ENCODE results near the gene TBC1D8. TPM values are rescaled to one million over a fixed set of nuclear protein-coding genes. Genes with fewer than 3 reads are reported as not detected.

The TBC1D8 gene
- total and polyA plus RNA-seq, 2 of the 13 experiments (the other 11 are each of a cell fraction or from before 2014, with no cell fraction given), result 45.1 to 95.4 TPM

DNA sequence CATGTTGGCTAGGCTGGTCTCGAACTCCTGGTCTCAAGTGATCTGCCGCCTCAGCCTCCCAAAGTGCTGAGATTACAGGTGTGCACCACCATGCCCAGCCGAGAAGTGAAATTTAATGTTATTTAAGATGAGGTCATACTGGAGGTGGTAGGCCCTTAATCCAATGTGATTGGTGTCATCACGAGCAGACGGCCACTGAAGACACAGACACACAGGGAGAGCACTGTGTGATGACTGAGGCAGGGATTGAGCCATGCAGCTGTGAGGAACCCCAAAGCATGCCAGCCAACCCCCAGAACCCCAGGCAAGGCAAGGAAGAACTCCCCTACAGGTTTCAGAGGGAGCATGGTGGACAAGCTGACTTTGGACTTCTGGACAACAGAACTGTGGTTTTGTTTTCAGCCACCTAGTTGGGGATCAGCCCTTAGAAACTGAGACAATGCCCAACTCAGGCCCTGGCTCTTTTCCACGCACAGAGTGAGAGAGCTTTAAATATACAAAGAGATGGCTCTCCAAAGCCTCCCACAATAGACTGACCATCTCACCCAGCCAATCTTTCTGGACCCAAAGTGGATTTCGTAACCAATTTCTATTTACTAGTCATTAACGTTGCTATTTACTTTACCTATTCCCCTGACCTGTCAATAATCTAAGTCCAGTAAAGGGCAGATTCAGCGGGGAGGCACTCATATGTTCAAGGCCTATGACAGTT, 34.2 kb downstream of the TBC1D8 start (continued):
- TF ChIP-seq, protein P1, sequence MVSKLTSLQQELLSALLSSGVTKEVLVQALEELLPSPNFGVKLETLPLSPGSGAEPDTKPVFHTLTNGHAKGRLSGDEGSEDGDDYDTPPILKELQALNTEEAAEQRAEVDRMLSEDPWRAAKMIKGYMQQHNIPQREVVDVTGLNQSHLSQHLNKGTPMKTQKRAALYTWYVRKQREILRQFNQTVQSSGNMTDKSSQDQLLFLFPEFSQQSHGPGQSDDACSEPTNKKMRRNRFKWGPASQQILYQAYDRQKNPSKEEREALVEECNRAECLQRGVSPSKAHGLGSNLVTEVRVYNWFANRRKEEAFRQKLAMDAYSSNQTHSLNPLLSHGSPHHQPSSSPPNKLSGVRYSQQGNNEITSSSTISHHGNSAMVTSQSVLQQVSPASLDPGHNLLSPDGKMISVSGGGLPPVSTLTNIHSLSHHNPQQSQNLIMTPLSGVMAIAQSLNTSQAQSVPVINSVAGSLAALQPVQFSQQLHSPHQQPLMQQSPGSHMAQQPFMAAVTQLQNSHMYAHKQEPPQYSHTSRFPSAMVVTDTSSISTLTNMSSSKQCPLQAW (CRISPR knock-in tag; IDR thresholded peaks at IDR 0.05), result peak; percentile 82
- TF ChIP-seq GLI4 (CRISPR knock-in tag; IDR thresholded peaks at IDR 0.05; ENCODE audit: borderline replicate concordance) (no peak), HNRNPUL1 (IDR thresholded peaks at IDR 0.05; ENCODE audit: low read depth, low read length) (no peak), ZNF790 (CRISPR knock-in tag; IDR thresholded peaks at IDR 0.05; ENCODE audit: borderline replicate concordance) (peak; percentile 84; the same call in 1 of the 2 replicates), HOXA5 (CRISPR knock-in tag; IDR thresholded peaks at IDR 0.05) (peak; percentile 85), ZNF644 (CRISPR knock-in tag; IDR thresholded peaks at IDR 0.05; ENCODE audit: low read depth) (peak; percentile 96), ZNF296 (CRISPR knock-in tag; conservative IDR thresholded peaks at IDR 0.05) (no peak), ZNF547 (CRISPR knock-in tag; IDR thresholded peaks at IDR 0.05) (peak; percentile 51; the same call in 1 of the 2 replicates), RFX1 (IDR thresholded peaks at IDR 0.05) (peak; percentile 39; the same call in 1 of the 2 replicates), RFX3 (CRISPR knock-in tag; IDR thresholded peaks at IDR 0.05) (peak; percentile 72), MXD4 (CRISPR knock-in tag; IDR thresholded peaks at IDR 0.05) (peak; percentile 83), ARHGAP35 (CRISPR knock-in tag; IDR thresholded peaks at IDR 0.05; ENCODE audit: borderline replicate concordance) (0 out of 2 replicates have a peak, but pooled peaks have one; percentile 66), ZNF225 (CRISPR knock-in tag; IDR thresholded peaks at IDR 0.05) (no peak), ZNF775 (CRISPR knock-in tag; IDR thresholded peaks at IDR 0.05; ENCODE audit: borderline replicate concordance) (no peak), DMAP1 (CRISPR knock-in tag; IDR thresholded peaks at IDR 0.05) (peak; percentile 72; the same call in 1 of the 2 replicates), CENPT (CRISPR knock-in tag; IDR thresholded peaks at IDR 0.05; ENCODE audit: low read depth) (no peak), U2AF1 (optimal IDR thresholded peaks at IDR 0.05; ENCODE audit: low read depth, low read length) (no peak), SOX5 (CRISPR knock-in tag; IDR thresholded peaks at IDR 0.05; ENCODE audit: borderline replicate concordance) (peak; percentile 99), EED (CRISPR knock-in tag; IDR thresholded peaks at IDR 0.05) (peak; percentile 51; the same call in 1 of the 2 replicates), ZNF136 (CRISPR knock-in tag; IDR thresholded peaks at IDR 0.05; ENCODE audit: low read depth) (no peak), ZNF550 (CRISPR knock-in tag; IDR thresholded peaks at IDR 0.05; ENCODE audit: borderline replicate concordance) (no peak), NFYC (CRISPR knock-in tag; IDR thresholded peaks at IDR 0.05) (peak; percentile 57; the same call in 1 of the 2 replicates), STAG1 (CRISPR knock-in tag; IDR thresholded peaks at IDR 0.05) (no peak; the same call in 1 of the 2 replicates)
- TF ChIP-seq, protein P2, sequence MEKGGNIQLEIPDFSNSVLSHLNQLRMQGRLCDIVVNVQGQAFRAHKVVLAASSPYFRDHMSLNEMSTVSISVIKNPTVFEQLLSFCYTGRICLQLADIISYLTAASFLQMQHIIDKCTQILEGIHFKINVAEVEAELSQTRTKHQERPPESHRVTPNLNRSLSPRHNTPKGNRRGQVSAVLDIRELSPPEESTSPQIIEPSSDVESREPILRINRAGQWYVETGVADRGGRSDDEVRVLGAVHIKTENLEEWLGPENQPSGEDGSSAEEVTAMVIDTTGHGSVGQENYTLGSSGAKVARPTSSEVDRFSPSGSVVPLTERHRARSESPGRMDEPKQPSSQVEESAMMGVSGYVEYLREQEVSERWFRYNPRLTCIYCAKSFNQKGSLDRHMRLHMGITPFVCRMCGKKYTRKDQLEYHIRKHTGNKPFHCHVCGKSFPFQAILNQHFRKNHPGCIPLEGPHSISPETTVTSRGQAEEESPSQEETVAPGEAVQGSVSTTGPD (CRISPR knock-in tag; IDR thresholded peaks at IDR 0.05), result peak; percentile 98
- TF ChIP-seq, protein P3, sequence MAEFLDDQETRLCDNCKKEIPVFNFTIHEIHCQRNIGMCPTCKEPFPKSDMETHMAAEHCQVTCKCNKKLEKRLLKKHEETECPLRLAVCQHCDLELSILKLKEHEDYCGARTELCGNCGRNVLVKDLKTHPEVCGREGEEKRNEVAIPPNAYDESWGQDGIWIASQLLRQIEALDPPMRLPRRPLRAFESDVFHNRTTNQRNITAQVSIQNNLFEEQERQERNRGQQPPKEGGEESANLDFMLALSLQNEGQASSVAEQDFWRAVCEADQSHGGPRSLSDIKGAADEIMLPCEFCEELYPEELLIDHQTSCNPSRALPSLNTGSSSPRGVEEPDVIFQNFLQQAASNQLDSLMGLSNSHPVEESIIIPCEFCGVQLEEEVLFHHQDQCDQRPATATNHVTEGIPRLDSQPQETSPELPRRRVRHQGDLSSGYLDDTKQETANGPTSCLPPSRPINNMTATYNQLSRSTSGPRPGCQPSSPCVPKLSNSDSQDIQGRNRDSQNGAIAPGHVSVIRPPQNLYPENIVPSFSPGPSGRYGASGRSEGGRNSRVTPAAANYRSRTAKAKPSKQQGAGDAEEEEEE (CRISPR knock-in tag; IDR thresholded peaks at IDR 0.05; ENCODE audit: borderline replicate concordance), result no peak

All from HepG2 (cell line).